PFSK-1 (cell line): Measurements from ENCODE around the gene DGCR8.
A peak's percentile ranks its signal among the peaks of the same experiment; 100 is the strongest.

Experiments used
- FOXP2 ChIP-seq: optimal IDR thresholded peaks from 2 replicates; pipeline ENCODE3; 2011; ENCODE audit warnings: borderline replicate concordance, control low read depth, inconsistent platforms; ENCODE audit not compliant: insufficient read depth; ENCODE audit errors: extremely low read length, extremely low read depth
- POLR2AphosphoS5 ChIP-seq: IDR thresholded peaks from 2 replicates; pipeline ENCODE4 v1.6.1; 2012; ENCODE audit warnings: low read depth, mild to moderate bottlenecking, control low read depth, low read length, moderate library complexity
- SIN3A ChIP-seq: IDR thresholded peaks from 2 replicates; pipeline ENCODE4 v1.6.1; 2012; ENCODE audit warnings: mild to moderate bottlenecking, low read length, moderate library complexity, borderline replicate concordance; ENCODE audit not compliant: insufficient read depth
- TAF1 ChIP-seq: IDR thresholded peaks from 2 replicates; pipeline ENCODE4 v1.6.1; 2012; ENCODE audit warnings: low read length, control low read depth, borderline replicate concordance; ENCODE audit not compliant: insufficient read depth
- TF ChIP-seq, protein P1 (sequence below), 2 experiments: IDR thresholded peaks; 2 replicates each; pipeline versions ENCODE4 v1.6.1 to v1.8.0; 2011 to 2012; ENCODE audit warnings: low read depth in 2 of 2, low read length in 2 of 2, control low read depth in 1 of 2, inconsistent platforms in 1 of 2, mild to moderate bottlenecking in 1 of 2, moderate library complexity in 1 of 2; ENCODE audit not compliant: insufficient read depth in 1 of 2

DGCR8 gene

GRCh38 chr22:20109411-20110358 lies 29.6 kb downstream of the DGCR8 start:
- peak; percentile 12 for TF ChIP-seq FOXP2
- TF ChIP-seq POLR2AphosphoS5, result no peak

GRCh38 chr22:20110359-20110985 lies 30.4 kb downstream of the DGCR8 start:
- TF ChIP-seq, protein P1, sequence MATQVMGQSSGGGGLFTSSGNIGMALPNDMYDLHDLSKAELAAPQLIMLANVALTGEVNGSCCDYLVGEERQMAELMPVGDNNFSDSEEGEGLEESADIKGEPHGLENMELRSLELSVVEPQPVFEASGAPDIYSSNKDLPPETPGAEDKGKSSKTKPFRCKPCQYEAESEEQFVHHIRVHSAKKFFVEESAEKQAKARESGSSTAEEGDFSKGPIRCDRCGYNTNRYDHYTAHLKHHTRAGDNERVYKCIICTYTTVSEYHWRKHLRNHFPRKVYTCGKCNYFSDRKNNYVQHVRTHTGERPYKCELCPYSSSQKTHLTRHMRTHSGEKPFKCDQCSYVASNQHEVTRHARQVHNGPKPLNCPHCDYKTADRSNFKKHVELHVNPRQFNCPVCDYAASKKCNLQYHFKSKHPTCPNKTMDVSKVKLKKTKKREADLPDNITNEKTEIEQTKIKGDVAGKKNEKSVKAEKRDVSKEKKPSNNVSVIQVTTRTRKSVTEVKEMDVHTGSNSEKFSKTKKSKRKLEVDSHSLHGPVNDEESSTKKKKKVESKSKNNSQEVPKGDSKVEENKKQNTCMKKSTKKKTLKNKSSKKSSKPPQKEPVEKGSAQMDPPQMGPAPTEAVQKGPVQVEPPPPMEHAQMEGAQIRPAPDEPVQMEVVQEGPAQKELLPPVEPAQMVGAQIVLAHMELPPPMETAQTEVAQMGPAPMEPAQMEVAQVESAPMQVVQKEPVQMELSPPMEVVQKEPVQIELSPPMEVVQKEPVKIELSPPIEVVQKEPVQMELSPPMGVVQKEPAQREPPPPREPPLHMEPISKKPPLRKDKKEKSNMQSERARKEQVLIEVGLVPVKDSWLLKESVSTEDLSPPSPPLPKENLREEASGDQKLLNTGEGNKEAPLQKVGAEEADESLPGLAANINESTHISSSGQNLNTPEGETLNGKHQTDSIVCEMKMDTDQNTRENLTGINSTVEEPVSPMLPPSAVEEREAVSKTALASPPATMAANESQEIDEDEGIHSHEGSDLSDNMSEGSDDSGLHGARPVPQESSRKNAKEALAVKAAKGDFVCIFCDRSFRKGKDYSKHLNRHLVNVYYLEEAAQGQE (IDR thresholded peaks at IDR 0.05; ENCODE audit: insufficient read depth in 1 of 2, low read depth in 2 of 2, low read length in 2 of 2), result no peak
- TF ChIP-seq FOXP2 (no peak), POLR2AphosphoS5 (0 out of 2 replicates have a peak, but pooled peaks have one; percentile 42)

DNA sequence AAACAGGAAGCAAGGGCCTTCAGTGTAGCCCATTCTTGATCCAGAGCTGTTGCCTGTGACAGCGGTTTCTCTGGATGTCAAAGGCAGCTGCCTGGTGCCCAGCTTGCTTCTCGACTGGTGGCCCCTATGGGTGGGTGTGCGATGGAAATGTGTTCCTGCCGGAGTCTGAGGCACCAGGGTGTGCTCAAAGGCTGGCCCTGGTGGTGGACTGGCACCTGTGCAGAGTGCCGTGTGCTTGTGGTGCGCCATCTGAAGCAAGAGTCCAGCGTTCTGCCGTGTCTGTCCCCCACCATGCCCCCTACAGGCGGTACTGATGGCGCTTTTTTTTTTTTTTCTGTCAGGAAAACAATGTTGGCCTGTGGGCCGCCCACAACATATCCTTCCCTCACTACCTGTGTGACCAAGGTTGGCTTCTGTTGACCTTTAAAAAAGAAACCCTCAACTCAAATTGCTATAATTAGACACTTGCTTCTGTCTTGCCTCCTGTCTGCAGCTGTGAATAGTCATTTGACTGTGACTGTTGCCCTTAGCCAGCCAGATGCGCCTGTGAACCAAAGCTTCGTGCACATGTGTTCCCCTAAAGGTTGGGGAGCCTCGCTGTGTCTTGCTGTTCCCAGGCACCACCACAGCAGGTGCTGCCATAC lies 31.1 kb downstream of the DGCR8 start:
- TF ChIP-seq TAF1 (no peak), FOXP2 (peak; percentile 29)

GRCh38 chr22:20111689-20112622 lies 31.9 kb downstream of the DGCR8 start:
- TF ChIP-seq FOXP2 (no peak), SIN3A (no peak), TAF1 (no peak), POLR2AphosphoS5 (no peak; the same call in 1 of the 2 replicates)
- TF ChIP-seq, protein P1 (IDR thresholded peaks at IDR 0.05; ENCODE audit: insufficient read depth in 1 of 2, low read depth in 2 of 2, low read length in 2 of 2), result no peak

DNA sequence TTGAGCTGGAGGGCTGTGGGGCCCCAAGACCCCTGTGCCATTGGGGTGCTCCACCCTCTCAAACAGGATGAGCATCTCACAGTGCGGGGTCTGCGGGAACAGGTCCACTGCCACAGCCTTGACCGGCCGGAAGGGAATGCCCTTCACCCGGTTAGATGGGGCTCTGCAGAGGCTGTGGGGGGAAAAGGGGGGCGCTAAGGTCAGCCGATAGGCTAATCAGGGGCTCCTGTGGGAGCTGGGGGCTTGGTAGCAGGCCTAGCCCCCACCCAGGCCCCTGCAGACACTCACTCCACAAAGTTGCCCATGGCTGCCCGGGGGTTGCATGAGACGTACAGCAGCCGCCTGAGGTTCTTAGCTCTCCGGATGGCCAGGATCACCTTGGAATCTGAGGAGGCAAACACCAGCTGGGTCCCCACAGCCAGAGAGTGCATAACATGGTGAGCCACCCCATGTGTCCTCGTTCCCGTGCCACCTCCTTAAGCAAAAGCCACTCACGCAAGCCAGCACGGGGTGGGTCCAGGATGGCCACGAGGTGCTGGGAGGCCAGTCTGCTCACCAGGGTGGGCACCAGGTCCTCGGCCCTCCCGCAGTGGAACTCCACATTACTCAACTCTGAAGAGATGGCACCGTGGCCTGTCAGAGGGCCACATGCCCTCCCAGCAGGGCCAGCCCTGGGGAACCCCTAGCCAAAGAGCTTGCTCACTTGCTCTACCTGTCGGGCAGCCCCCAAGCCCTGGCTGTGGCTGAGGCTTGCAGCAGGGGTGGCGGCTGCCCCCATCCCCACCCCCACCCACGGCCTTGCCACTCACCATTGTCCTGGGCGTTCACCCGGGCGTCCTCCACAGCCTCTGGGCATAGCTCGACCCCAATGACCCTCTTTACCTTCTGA lies 32.8 kb downstream of the DGCR8 start:
- TF ChIP-seq POLR2AphosphoS5 (no peak), SIN3A (no peak), FOXP2 (no peak), TAF1 (no peak)
- TF ChIP-seq, protein P1 (IDR thresholded peaks at IDR 0.05; ENCODE audit: insufficient read depth in 1 of 2, low read depth in 2 of 2, low read length in 2 of 2), result no peak
